GM19099 (cell line): ENCODE measurements around the gene TMEM213.

Experiments used
- POLR2A ChIP-seq: IDR thresholded peaks from 3 replicates; pipeline ENCODE4 v1.6.1; 2011; ENCODE audit warnings: low read depth; ENCODE audit not compliant: insufficient read length; ENCODE audit errors: extremely low read depth

TMEM213 gene

GRCh38 chr7:138822867-138823535, 25.2 kb downstream of the TMEM213 start:
- no peak for TF ChIP-seq POLR2A

DNA sequence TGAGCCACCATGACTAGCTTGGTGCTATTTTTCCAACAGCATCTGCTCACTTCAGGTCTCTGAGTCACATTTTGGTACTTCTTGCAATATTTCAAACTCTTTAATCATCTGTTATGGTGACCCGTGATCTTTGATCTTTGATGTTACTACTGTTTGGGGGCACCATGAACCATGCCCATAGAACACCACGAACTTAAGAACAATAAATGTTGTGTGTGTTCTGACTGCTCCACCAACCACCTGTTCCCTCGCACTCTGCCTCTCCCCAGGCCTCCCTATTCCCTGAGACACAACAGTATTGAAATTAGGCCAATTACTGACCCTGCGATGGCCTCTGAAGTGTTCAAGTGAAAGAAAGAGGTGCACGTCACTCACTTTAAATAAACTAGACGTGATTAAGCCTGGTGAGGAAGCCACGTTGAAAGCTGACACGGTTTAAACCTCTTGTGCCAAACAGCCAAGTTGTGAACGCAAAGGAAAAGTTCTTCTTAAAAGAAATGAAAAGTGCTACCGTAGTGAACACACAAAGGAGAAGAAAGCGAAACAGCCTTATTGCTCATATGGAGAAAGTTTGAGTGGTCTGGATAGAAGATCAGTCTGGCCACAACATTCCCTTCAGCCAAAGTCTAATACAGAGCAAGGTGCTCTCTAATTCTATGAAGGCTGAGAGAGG, 27.4 kb downstream of the TMEM213 start:
- no peak for TF ChIP-seq POLR2A

GRCh38 chr7:138828302-138828701, 30.5 kb downstream of the TMEM213 start:
- TF ChIP-seq POLR2A: no peak

- no peak for TF ChIP-seq POLR2A
These were observed 31.5 kb downstream of the TMEM213 start for GRCh38 chr7:138829335-138829734.

- TF ChIP-seq POLR2A: no peak
These were observed 35.2 kb downstream of the TMEM213 start for GRCh38 chr7:138832966-138833365.

- no peak for TF ChIP-seq POLR2A
These were observed 35.8 kb downstream of the TMEM213 start for GRCh38 chr7:138833596-138833995.

DNA sequence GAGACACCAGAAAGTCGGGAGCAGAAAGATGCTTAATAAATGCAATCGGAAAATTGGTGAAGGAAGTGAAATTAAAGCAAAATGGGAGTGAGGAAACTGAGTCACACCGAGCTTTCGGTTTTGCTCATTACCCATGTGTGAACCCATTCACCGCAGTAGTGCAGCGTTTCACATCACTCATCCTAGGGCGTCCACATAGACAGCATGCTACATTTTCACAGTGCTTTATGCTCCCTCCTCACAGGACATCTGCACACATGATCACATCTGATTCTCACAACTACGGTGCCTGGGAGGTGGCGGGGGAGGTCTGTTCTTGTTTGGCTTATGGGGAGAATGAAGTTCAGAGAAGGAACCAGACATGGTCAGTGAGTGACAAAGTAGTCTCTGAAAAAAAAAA, 36.8 kb downstream of the TMEM213 start:
- no peak for TF ChIP-seq POLR2A

- no peak for TF ChIP-seq POLR2A
These were observed 37.3 kb downstream of the TMEM213 start for GRCh38 chr7:138835087-138835486.

DNA sequence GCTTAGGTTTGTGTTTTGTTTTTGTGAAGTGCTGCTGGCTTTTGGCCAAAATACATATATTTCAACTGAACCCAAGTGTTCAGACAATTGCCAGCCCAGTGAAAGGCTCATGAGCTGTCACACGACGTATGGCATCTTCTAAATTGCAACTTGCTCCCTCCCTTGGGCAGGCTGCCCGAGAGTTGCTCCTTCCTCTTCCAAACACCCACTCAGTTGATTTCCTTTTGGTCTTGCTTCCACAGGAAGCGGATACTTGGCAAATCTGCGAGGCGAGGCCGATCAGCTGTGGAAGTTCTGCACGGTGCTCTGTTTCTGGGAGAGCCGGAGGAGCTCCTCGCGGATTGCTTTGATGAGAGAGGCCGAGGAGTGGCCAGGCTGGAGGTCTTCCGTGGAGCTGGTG, 39.8 kb downstream of the TMEM213 start:
- no peak for TF ChIP-seq POLR2A

DNA sequence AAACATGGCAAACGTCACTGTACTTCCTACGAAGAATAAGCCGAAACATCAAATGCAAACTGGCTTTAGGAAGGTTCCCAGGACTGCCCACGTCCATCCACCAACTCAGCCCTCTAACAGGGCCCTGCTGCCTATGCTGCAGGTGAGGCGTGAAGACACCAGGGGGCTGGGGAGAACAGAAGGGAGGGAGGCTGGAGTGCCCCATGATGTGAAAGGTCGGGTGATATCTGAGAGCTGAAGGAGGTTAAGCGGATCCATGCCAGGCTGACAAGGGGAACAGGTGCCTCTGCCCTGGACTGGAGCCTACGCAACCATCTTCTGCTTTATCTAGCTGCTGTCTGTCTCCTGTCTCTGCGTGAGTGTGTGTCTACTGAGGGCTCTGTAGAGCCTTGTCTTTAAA, 40.4 kb downstream of the TMEM213 start:
- TF ChIP-seq POLR2A: no peak

GRCh38 chr7:138842111-138842510, 44.3 kb downstream of the TMEM213 start:
- TF ChIP-seq POLR2A: no peak

DNA sequence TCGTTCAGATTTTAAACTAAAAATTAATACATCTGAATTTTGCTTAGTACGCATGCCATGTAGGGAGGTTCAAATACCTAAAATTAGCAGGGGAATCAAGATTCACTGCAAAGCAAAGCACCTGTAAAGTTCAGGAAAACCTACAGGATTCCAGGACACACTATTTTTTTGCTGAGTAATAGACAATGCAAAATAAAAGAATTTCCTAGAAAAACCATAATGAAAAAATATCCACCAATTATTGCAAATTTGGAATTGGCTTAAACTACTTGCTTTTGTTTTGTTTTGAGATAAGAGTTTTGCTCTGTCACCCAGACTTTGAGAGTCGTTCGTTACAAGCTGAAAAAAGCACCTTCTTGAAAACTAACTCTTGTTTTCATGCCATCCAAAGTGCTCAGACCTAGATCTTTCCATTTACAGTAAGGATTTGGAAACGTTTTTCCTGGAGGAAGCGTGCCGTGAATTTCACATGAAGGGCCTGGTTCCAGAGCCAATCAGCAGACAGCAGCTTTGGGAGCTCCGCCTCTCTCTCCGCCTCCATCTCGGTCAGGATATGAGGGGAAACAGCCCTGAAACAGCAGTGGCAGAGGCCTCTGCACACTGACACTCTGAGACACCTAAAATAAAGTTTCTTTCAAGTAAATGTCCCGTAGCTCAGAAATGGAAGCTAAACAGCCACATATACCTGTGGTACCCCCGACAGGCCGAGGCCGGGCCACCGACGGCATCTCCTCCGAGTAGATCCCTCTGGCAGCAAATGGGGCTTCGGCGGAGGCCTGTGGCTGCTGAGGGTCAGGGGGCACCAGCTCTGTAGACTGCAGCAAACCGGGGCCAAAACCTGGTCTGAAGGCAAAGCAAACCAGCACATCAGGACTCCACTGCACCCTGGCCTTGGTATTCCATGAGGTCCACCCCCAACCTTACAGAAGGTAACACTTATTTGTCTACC, 46.1 kb downstream of the TMEM213 start:
- no peak for TF ChIP-seq POLR2A

DNA sequence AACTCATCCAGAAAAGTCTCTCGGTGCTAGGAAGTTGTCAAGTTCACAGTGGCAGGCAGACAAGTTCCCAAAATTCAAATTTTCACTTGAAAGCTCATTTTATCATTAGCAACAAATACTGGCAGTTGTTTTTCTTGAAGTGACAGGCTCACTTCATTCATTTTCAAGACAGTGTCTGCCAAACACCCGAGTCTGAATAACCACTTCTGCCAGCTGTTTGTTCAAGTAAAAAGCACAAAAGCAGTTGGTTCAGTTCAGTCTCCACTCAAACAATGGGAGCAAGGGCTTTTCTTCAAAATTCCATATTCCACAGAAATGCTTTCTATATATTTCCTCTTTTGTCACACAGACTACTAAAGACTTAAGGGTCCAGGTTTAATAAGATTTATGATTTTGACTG, 47.9 kb downstream of the TMEM213 start:
- TF ChIP-seq POLR2A: no peak

DNA sequence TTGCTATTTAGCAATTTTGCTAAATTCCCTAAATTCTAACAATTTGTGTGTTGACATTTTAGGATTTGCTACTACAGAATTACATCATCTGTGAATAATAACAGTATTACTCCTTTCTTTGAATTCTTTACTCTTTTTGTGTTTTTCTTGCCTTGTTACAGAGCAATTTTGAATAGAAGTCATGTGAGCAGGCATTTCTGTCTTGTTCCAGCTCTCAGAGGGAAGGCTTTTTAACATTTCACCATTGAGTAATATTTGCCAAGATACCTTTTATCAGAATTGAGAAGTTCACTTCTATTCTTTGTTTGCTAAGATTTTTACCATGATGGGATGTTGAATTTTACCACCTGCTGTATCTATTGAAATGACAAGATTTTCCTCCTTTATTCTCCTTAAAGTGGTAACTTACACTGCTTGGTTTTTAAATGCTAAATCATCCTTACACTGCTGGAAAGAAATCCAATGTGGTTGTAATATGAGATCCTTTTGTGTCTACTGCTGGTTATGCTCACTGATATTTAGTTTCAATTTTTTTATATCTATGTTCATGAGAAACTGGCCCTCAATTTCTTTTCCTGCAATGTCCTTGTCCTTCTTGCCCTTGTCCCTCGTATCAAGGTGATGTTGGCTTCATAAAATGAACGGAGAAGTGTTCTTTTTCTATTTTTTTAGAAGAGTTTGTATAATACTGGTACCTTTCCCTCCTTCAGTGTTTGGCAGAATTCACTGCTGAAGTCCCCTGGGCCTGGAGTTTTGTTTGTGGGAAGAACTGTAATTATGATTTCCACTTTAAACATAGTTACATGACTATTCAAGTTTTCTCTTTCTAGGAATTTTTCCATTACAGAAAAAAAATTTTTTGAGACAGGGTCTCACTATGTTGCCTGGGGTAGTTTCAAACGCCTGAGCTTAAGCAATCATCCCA, 50.5 kb downstream of the TMEM213 start:
- no peak for TF ChIP-seq POLR2A

GRCh38 chr7:138849701-138850100, 51.9 kb downstream of the TMEM213 start:
- TF ChIP-seq POLR2A: no peak

- no peak for TF ChIP-seq POLR2A
These were observed 54.7 kb downstream of the TMEM213 start for GRCh38 chr7:138852469-138852868.
